WTC11 (cell line): ENCODE measurements around the gene AASDHPPT. TPM values are rescaled to one million over a fixed set of nuclear protein-coding genes. Genes with fewer than 3 reads are reported as not detected.
A peak's percentile ranks its signal among the peaks of the same experiment; 100 is the strongest.

Experiments
- ATAC-seq: fragments of 200-7000 bp; cut with Tn5 transposase; 2 replicates; pipeline ENCODE4 v1.10.0; 2021; ENCODE audit warnings: mild to moderate bottlenecking, moderate library complexity
- CTCF ChIA-PET: fragments of 300-600 bp; sonication (Branson Sonifier 250); formaldehyde crosslinking; loops from one replicate; lab custom pipeline; 2021; ENCODE audit warnings: antibody characterized with exemption; lab: Charles Lee
- POLR2A ChIA-PET: fragments of 350-600 bp; sonication (Branson Sonifier 250); formaldehyde crosslinking; loops from one replicate; lab custom pipeline; 2021; ENCODE audit warnings: antibody characterized with exemption; lab: Charles Lee
- DNase-seq: peaks from one replicate; pipeline ENCODE4 v3.0.0; 2021; ENCODE audit warnings: low spot score
- H3K27ac Mint-ChIP-seq: 2 replicates; pipeline ENCODE4 v1.8.0; 2021; ENCODE audit warnings: mixed read lengths
- H3K27me3 Mint-ChIP-seq: 2 replicates; pipeline ENCODE4 v1.8.0; 2021; ENCODE audit warnings: low read depth, mild to moderate bottlenecking, moderate library complexity, mixed read lengths
- H3K36me3 Mint-ChIP-seq: 2 replicates; pipeline ENCODE4 v1.8.0; 2021; ENCODE audit warnings: mixed read lengths
- H3K4me1 Mint-ChIP-seq: 2 replicates; pipeline ENCODE4 v1.8.0; 2022; ENCODE audit warnings: mixed read lengths
- H3K4me3 Mint-ChIP-seq: 2 replicates; pipeline ENCODE4 v1.8.0; 2021; ENCODE audit warnings: mild to moderate bottlenecking, moderate library complexity, mixed read lengths
- H3K9me3 Mint-ChIP-seq: 2 replicates; pipeline ENCODE4 v1.8.0; 2021; ENCODE audit warnings: mixed read lengths
- ATF2 ChIP-seq: sonication (generic); formaldehyde crosslinking; IDR thresholded peaks from 2 replicates; pipeline ENCODE4 v1.8.1; 2022; ENCODE audit warnings: low read depth, missing genetic modification reagents, borderline replicate concordance
- CDX4 ChIP-seq: fragments of 250-450 bp; sonication (Bioruptor Pico); IDR thresholded peaks from 2 replicates; pipeline ENCODE4 v1.9.0; 2021; ENCODE audit warnings: moderate library complexity, mild to moderate bottlenecking, inconsistent platforms, borderline replicate concordance
- ELF4 ChIP-seq: sonication (generic); formaldehyde crosslinking; IDR thresholded peaks from 2 replicates; pipeline ENCODE4 v1.8.1; 2022; ENCODE audit warnings: low read depth, mild to moderate bottlenecking, moderate library complexity, missing genetic modification reagents
- FOXK1 ChIP-seq: sonication (generic); formaldehyde crosslinking; IDR thresholded peaks from 2 replicates; pipeline ENCODE4 v1.8.0; 2022; ENCODE audit warnings: mild to moderate bottlenecking, moderate library complexity, missing genetic modification reagents
- GABPB1 ChIP-seq: sonication (generic); formaldehyde crosslinking; IDR thresholded peaks from 2 replicates; pipeline ENCODE4 v1.8.1; 2023; ENCODE audit warnings: mild to moderate bottlenecking, missing genetic modification reagents
- NFATC4 ChIP-seq: fragments of 250-450 bp; sonication (Bioruptor Pico); IDR thresholded peaks from 2 replicates; pipeline ENCODE4 v1.9.0; 2021; ENCODE audit warnings: mild to moderate bottlenecking
- NFE2L1 ChIP-seq: sonication (generic); formaldehyde crosslinking; IDR thresholded peaks from 2 replicates; pipeline ENCODE4 v1.8.1; 2023; ENCODE audit warnings: missing genetic modification reagents
- PRDM15 ChIP-seq: sonication (generic); formaldehyde crosslinking; IDR thresholded peaks from 2 replicates; pipeline ENCODE4 v1.8.0; 2022; ENCODE audit warnings: missing genetic modification reagents
- SOX15 ChIP-seq: fragments of 250-450 bp; sonication (Bioruptor Pico); IDR thresholded peaks from 2 replicates; pipeline ENCODE4 v1.9.0; 2021; ENCODE audit warnings: mild to moderate bottlenecking
- SP1 ChIP-seq: sonication (generic); formaldehyde crosslinking; conservative IDR thresholded peaks from 2 replicates; pipeline ENCODE4 v1.8.1; 2022; ENCODE audit warnings: missing genetic modification reagents
- ZNF263 ChIP-seq: sonication (generic); formaldehyde crosslinking; IDR thresholded peaks from 2 replicates; pipeline ENCODE4 v1.8.1; 2022; ENCODE audit warnings: low read depth, mild to moderate bottlenecking, moderate library complexity, missing genetic modification reagents
- ZNF317 ChIP-seq: sonication (generic); formaldehyde crosslinking; IDR thresholded peaks from 2 replicates; pipeline ENCODE4 v1.8.1; 2023; ENCODE audit warnings: low read depth, mild to moderate bottlenecking, moderate library complexity, missing genetic modification reagents, borderline replicate concordance
- ZNF416 ChIP-seq: fragments of 250-450 bp; sonication (Bioruptor Pico); IDR thresholded peaks from 2 replicates; pipeline ENCODE4 v1.9.0; 2021; ENCODE audit warnings: mild to moderate bottlenecking, inconsistent platforms
- total RNA-seq: library from RNA; stranded (reverse); gene quantifications from 3 replicates; pipeline ENCODE4 v1.2.3, GENCODE V29; 2021
- TF ChIP-seq, protein P1 (sequence below): sonication (generic); formaldehyde crosslinking; IDR thresholded peaks from 2 replicates; pipeline ENCODE4 v1.8.1; 2023; ENCODE audit warnings: mild to moderate bottlenecking, moderate library complexity, missing genetic modification reagents
- TF ChIP-seq, protein P2 (sequence below): fragments of 250-450 bp; sonication (Bioruptor Pico); IDR thresholded peaks from 2 replicates; pipeline ENCODE4 v1.8.0; 2021; ENCODE audit warnings: mild to moderate bottlenecking
- TF ChIP-seq, protein P3 (sequence below): sonication (generic); formaldehyde crosslinking; IDR thresholded peaks from 2 replicates; pipeline ENCODE4 v1.8.0; 2022; ENCODE audit warnings: mild to moderate bottlenecking, missing genetic modification reagents
- TF ChIP-seq, protein P4 (sequence below): sonication (generic); formaldehyde crosslinking; IDR thresholded peaks from 2 replicates; pipeline ENCODE4 v1.8.0; 2022; ENCODE audit warnings: mild to moderate bottlenecking, missing genetic modification reagents
- TF ChIP-seq, protein P5 (sequence below): fragments of 200-600 bp; IDR thresholded peaks from 2 replicates; pipeline ENCODE4 v1.8.0; 2022; ENCODE audit warnings: antibody characterized with exemption
- TF ChIP-seq, protein P6 (sequence below): fragments of 250-450 bp; sonication (Bioruptor Pico); IDR thresholded peaks from 2 replicates; pipeline ENCODE4 v2.1.2; 2022; ENCODE audit warnings: mild to moderate bottlenecking, moderate library complexity

Gene AASDHPPT
- total RNA-seq, 1 experiment from 2014 or later, result 37.0 TPM

GRCh38 chr11:106063009-106063408 is 14.5 kb upstream of the AASDHPPT start (continued):
- TF ChIP-seq SP1 (CRISPR knock-in tag), result no peak
- TF ChIP-seq, protein P1, sequence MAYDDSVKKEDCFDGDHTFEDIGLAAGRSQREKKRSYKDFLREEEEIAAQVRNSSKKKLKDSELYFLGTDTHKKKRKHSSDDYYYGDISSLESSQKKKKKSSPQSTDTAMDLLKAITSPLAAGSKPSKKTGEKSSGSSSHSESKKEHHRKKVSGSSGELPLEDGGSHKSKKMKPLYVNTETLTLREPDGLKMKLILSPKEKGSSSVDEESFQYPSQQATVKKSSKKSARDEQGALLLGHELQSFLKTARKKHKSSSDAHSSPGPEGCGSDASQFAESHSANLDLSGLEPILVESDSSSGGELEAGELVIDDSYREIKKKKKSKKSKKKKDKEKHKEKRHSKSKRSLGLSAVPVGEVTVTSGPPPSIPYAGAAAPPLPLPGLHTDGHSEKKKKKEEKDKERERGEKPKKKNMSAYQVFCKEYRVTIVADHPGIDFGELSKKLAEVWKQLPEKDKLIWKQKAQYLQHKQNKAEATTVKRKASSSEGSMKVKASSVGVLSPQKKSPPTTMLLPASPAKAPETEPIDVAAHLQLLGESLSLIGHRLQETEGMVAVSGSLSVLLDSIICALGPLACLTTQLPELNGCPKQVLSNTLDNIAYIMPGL (CRISPR knock-in tag), result no peak

GRCh38 chr11:106070606-106071005 is 6.9 kb upstream of the AASDHPPT start:
- TF ChIP-seq NFATC4 (CRISPR knock-in tag) (no peak), GABPB1 (CRISPR knock-in tag) (peak; percentile 90), PRDM15 (CRISPR knock-in tag) (no peak), ZNF416 (no peak)
- TF ChIP-seq, protein P2, sequence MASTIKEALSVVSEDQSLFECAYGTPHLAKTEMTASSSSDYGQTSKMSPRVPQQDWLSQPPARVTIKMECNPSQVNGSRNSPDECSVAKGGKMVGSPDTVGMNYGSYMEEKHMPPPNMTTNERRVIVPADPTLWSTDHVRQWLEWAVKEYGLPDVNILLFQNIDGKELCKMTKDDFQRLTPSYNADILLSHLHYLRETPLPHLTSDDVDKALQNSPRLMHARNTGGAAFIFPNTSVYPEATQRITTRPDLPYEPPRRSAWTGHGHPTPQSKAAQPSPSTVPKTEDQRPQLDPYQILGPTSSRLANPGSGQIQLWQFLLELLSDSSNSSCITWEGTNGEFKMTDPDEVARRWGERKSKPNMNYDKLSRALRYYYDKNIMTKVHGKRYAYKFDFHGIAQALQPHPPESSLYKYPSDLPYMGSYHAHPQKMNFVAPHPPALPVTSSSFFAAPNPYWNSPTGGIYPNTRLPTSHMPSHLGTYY (CRISPR knock-in tag), result no peak
- Mint-ChIP-seq H3K27me3 (no peaks in the 10 kb centered on the region), H3K27ac (no peak overlapping the region), H3K4me1 (peaks cover 4% of the 10 kb centered on the region), H3K36me3 (no peaks in the 10 kb centered on the region), H3K4me3 (no peak overlapping the region), H3K9me3 (no peaks in the 10 kb centered on the region)
- DNase-seq, result no peak
- ChIA-PET CTCF (no interaction called here), POLR2A (no interaction called here)
- no peak for ATAC-seq

- Mint-ChIP-seq H3K36me3 (no peaks in the 10 kb centered on the region), H3K9me3 (no peaks in the 10 kb centered on the region), H3K4me1 (peaks cover 13% of the 10 kb centered on the region), H3K27ac (no peak overlapping the region), H3K4me3 (no peak overlapping the region), H3K27me3 (no peaks in the 10 kb centered on the region)
- no peak for DNase-seq
- ChIA-PET CTCF (no interaction called here), POLR2A (interaction anchor here (0.6 kb wide), 1 partner anchor 522 kb away, joined by 3 read pairs; no protein-coding TSS in a partner anchor)
- ATAC-seq, result no peak
- TF ChIP-seq, protein P3, sequence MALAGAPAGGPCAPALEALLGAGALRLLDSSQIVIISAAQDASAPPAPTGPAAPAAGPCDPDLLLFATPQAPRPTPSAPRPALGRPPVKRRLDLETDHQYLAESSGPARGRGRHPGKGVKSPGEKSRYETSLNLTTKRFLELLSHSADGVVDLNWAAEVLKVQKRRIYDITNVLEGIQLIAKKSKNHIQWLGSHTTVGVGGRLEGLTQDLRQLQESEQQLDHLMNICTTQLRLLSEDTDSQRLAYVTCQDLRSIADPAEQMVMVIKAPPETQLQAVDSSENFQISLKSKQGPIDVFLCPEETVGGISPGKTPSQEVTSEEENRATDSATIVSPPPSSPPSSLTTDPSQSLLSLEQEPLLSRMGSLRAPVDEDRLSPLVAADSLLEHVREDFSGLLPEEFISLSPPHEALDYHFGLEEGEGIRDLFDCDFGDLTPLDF (CRISPR knock-in tag), result no peak
- TF ChIP-seq ZNF317 (no peak), ELF4 (CRISPR knock-in tag) (no peak), ATF2 (CRISPR knock-in tag) (no peak), SOX15 (CRISPR knock-in tag) (no peak), ZNF263 (CRISPR knock-in tag) (no peak), CDX4 (CRISPR knock-in tag) (no peak), FOXK1 (CRISPR knock-in tag) (no peak), NFE2L1 (no peak)
- TF ChIP-seq, protein P4, sequence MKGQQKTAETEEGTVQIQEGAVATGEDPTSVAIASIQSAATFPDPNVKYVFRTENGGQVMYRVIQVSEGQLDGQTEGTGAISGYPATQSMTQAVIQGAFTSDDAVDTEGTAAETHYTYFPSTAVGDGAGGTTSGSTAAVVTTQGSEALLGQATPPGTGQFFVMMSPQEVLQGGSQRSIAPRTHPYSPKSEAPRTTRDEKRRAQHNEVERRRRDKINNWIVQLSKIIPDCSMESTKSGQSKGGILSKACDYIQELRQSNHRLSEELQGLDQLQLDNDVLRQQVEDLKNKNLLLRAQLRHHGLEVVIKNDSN (CRISPR knock-in tag), result no peak
- TF ChIP-seq, protein P5, sequence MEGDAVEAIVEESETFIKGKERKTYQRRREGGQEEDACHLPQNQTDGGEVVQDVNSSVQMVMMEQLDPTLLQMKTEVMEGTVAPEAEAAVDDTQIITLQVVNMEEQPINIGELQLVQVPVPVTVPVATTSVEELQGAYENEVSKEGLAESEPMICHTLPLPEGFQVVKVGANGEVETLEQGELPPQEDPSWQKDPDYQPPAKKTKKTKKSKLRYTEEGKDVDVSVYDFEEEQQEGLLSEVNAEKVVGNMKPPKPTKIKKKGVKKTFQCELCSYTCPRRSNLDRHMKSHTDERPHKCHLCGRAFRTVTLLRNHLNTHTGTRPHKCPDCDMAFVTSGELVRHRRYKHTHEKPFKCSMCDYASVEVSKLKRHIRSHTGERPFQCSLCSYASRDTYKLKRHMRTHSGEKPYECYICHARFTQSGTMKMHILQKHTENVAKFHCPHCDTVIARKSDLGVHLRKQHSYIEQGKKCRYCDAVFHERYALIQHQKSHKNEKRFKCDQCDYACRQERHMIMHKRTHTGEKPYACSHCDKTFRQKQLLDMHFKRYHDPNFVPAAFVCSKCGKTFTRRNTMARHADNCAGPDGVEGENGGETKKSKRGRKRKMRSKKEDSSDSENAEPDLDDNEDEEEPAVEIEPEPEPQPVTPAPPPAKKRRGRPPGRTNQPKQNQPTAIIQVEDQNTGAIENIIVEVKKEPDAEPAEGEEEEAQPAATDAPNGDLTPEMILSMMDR, result no peak
- TF ChIP-seq, protein P6, sequence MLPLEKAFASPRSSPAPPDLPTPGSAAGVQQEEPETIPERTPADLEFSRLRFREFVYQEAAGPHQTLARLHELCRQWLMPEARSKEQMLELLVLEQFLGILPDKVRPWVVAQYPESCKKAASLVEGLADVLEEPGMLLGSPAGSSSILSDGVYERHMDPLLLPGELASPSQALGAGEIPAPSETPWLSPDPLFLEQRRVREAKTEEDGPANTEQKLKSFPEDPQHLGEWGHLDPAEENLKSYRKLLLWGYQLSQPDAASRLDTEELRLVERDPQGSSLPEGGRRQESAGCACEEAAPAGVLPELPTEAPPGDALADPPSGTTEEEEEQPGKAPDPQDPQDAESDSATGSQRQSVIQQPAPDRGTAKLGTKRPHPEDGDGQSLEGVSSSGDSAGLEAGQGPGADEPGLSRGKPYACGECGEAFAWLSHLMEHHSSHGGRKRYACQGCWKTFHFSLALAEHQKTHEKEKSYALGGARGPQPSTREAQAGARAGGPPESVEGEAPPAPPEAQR (CRISPR knock-in tag), result no peak
Measured at GRCh38 chr11:106072804-106073203, 4.7 kb upstream of the AASDHPPT start.
